GM12878 (cell line): Measurements from ENCODE around the gene RGMB. TPM values are rescaled to one million over a fixed set of nuclear protein-coding genes. Genes with fewer than 3 reads are reported as not detected.

Experiments used
- ASH2L ChIP-seq: fragments of 300-600, 200-600 bp; sonication (generic); IDR thresholded peaks from 2 replicates; pipeline ENCODE4 v1.6.1; 2017; ENCODE audit warnings: low read depth, mild to moderate bottlenecking, borderline replicate concordance
- ATF7 ChIP-seq: fragments of 450-650 bp; IDR thresholded peaks from 2 replicates; pipeline ENCODE4 v1.6.1; 2016; ENCODE audit warnings: low read depth, mild to moderate bottlenecking
- BACH1 ChIP-seq: fragments of 450-650 bp; IDR thresholded peaks from 2 replicates; pipeline ENCODE4 v1.6.1; 2017; ENCODE audit warnings: mild to moderate bottlenecking, borderline replicate concordance
- BCL11A ChIP-seq: IDR thresholded peaks from 2 replicates; pipeline ENCODE4 v1.6.1; 2011; ENCODE audit warnings: low read depth, low read length
- CHD1 ChIP-seq: IDR thresholded peaks from 2 replicates; pipeline ENCODE4 v1.6.1; 2012; ENCODE audit warnings: low read depth, low read length, improper control_type of control experiment
- CREB1 ChIP-seq: IDR thresholded peaks from 2 replicates; pipeline ENCODE4 v1.6.1; 2012; ENCODE audit warnings: low read depth, mild to moderate bottlenecking, inconsistent platforms
- CREM ChIP-seq: IDR thresholded peaks from 2 replicates; pipeline ENCODE4 v1.6.1; 2014; ENCODE audit warnings: antibody characterized with exemption, low read depth
- ETV6 ChIP-seq, 2 experiments: fragments of 450-650 bp in 1 of 2; IDR thresholded peaks in 1 of 2; conservative IDR thresholded peaks in 1 of 2; 2 replicates each; pipeline ENCODE4 v1.6.1; 2014; ENCODE audit warnings: antibody characterized with exemption in 1 of 2, borderline replicate concordance in 1 of 2, low read depth in 1 of 2, mild to moderate bottlenecking in 1 of 2, moderate library complexity in 1 of 2
- HDAC6 ChIP-seq: fragments of 200-600 bp; sonication (generic); IDR thresholded peaks from one replicate; pipeline ENCODE4 v1.8.0; 2017; ENCODE audit warnings: antibody characterized with exemption; ENCODE audit not compliant: unreplicated experiment
- IKZF1 ChIP-seq: fragments of 450-650 bp; conservative IDR thresholded peaks from 2 replicates; pipeline ENCODE4 v1.6.1; 2017; ENCODE audit warnings: antibody characterized with exemption, mild to moderate bottlenecking
- JUNB ChIP-seq: IDR thresholded peaks from 2 replicates; pipeline ENCODE4 v1.6.1; 2016; ENCODE audit warnings: antibody characterized with exemption, mild to moderate bottlenecking
- KDM1A ChIP-seq: fragments of 200-600 bp; sonication (generic); IDR thresholded peaks from 2 replicates; pipeline ENCODE4 v1.6.1; 2016; ENCODE audit warnings: borderline replicate concordance
- MTA3 ChIP-seq: IDR thresholded peaks from 2 replicates; pipeline ENCODE4 v1.6.1; 2012; ENCODE audit warnings: low read length, inconsistent platforms, borderline replicate concordance
- NFIC ChIP-seq: IDR thresholded peaks from 2 replicates; pipeline ENCODE4 v1.6.1; 2012; ENCODE audit warnings: low read depth, mild to moderate bottlenecking, inconsistent platforms, low read length, moderate library complexity
- PML ChIP-seq: IDR thresholded peaks from 2 replicates; pipeline ENCODE4 v1.6.1; 2012; ENCODE audit warnings: low read length, inconsistent platforms
- RUNX3 ChIP-seq: IDR thresholded peaks from 2 replicates; pipeline ENCODE4 v1.6.1; 2012; ENCODE audit warnings: low read length, inconsistent platforms
- SMAD1 ChIP-seq: fragments of 450-650 bp; IDR thresholded peaks from 2 replicates; pipeline ENCODE4 v1.6.1; 2018; ENCODE audit warnings: mild to moderate bottlenecking, low read depth; ENCODE audit not compliant: partially characterized antibody
- STAT1 ChIP-seq: fragments of 450-650 bp; conservative IDR thresholded peaks from 2 replicates; pipeline ENCODE4 v1.6.1; 2014; ENCODE audit warnings: antibody characterized with exemption, mild to moderate bottlenecking
- TCF7 ChIP-seq: IDR thresholded peaks from 2 replicates; pipeline ENCODE4 v1.6.1; 2014; ENCODE audit warnings: antibody characterized with exemption, borderline replicate concordance
- ZNF622 ChIP-seq: fragments of 450-650 bp; IDR thresholded peaks from 2 replicates; pipeline ENCODE4 v1.6.1; 2017; ENCODE audit warnings: mild to moderate bottlenecking, inconsistent platforms
- ZZZ3 ChIP-seq: IDR thresholded peaks from 2 replicates; pipeline ENCODE4 v1.6.1; 2011; ENCODE audit warnings: low read depth; ENCODE audit not compliant: control insufficient read depth, insufficient read length
- polyA plus RNA-seq, 11 experiments: library from polyadenylated mRNA; depleted of rRNA in 4 of 11; unstranded in 6 of 11; stranded (reverse) in 5 of 11; fragments of >200 nt; fragmentation: Nextera tagmentation in 4 of 11; fragmentation: Illumina TruSeq in 1 of 11; extraction: Ambion mirVana in 4 of 11; extraction: Trizol in 1 of 11; gene quantifications; 1 replicate in 1 of 11; 2 replicates in 10 of 11; pipeline versions ENCODE4 v1.2.1 to v1.2.3, GENCODE V29; 2011 to 2016; ENCODE audit warnings: inconsistent platforms in 2 of 11, missing spikeins in 2 of 11, low read depth in 1 of 11
- total RNA-seq, 4 experiments: library from RNA; depleted of rRNA in 3 of 4; stranded (reverse); fragments of >200 nt in 3 of 4; fragmentation: Illumina TruSeq in 1 of 4; extraction: Trizol in 1 of 4; gene quantifications; 2 replicates each; pipeline versions ENCODE4 v1.2.1 to v1.2.3, GENCODE V29; 2013 to 2021
- TF ChIP-seq, protein P1 (sequence below): IDR thresholded peaks from 2 replicates; pipeline ENCODE4 v1.6.1; 2011; ENCODE audit warnings: borderline replicate concordance, low read depth, mild to moderate bottlenecking, moderate library complexity, low read length; ENCODE audit not compliant: insufficient read depth, poor library complexity, severe bottlenecking
- TF ChIP-seq, protein P2 (sequence below): fragments of 450-650 bp; IDR thresholded peaks from 2 replicates; pipeline ENCODE4 v1.6.1; 2017; ENCODE audit warnings: mild to moderate bottlenecking, moderate library complexity
- TF ChIP-seq, protein P3 (sequence below): fragments of 450-650 bp; IDR thresholded peaks from 2 replicates; pipeline ENCODE4 v1.6.1; 2017; ENCODE audit warnings: low read depth, mild to moderate bottlenecking, moderate library complexity
- TF ChIP-seq, protein P4 (sequence below): IDR thresholded peaks from 2 replicates; pipeline ENCODE4 v1.6.1; 2011; ENCODE audit warnings: low read depth, mild to moderate bottlenecking, low read length, moderate library complexity, borderline replicate concordance; ENCODE audit errors: extremely low read depth

RGMB gene
- total and polyA plus RNA-seq, 10 of the 15 experiments (the other 5 are each of a cell fraction or from before 2014, with no cell fraction given), result 1.3 to 15.3 (median 7.4) TPM

DNA sequence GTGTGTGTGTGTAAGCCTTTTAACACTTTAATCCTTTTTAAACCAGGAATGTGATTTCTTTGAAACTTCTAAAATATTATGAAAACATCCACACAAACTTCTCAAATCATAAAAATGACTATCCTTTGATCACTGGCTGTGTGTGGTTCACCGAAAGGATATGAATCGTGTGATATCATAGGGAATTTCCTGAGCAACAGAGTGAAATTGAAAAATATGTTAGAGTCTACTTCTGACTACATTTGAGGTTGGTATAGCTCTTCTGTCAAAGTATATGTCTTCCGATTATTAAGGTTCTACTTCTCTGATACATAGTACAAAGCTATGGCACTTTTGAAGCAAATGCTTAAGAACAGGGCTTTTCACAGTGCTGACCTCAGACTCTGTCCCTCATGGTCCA, 40.3 kb downstream of the RGMB start (continued):
- TF ChIP-seq, protein P1, sequence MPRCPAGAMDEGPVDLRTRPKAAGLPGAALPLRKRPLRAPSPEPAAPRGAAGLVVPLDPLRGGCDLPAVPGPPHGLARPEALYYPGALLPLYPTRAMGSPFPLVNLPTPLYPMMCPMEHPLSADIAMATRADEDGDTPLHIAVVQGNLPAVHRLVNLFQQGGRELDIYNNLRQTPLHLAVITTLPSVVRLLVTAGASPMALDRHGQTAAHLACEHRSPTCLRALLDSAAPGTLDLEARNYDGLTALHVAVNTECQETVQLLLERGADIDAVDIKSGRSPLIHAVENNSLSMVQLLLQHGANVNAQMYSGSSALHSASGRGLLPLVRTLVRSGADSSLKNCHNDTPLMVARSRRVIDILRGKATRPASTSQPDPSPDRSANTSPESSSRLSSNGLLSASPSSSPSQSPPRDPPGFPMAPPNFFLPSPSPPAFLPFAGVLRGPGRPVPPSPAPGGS, result no peak
- TF ChIP-seq HDAC6, result no peak
- peak; percentile 66; the same call in 1 of the 2 replicates for TF ChIP-seq TCF7
- TF ChIP-seq, protein P2, sequence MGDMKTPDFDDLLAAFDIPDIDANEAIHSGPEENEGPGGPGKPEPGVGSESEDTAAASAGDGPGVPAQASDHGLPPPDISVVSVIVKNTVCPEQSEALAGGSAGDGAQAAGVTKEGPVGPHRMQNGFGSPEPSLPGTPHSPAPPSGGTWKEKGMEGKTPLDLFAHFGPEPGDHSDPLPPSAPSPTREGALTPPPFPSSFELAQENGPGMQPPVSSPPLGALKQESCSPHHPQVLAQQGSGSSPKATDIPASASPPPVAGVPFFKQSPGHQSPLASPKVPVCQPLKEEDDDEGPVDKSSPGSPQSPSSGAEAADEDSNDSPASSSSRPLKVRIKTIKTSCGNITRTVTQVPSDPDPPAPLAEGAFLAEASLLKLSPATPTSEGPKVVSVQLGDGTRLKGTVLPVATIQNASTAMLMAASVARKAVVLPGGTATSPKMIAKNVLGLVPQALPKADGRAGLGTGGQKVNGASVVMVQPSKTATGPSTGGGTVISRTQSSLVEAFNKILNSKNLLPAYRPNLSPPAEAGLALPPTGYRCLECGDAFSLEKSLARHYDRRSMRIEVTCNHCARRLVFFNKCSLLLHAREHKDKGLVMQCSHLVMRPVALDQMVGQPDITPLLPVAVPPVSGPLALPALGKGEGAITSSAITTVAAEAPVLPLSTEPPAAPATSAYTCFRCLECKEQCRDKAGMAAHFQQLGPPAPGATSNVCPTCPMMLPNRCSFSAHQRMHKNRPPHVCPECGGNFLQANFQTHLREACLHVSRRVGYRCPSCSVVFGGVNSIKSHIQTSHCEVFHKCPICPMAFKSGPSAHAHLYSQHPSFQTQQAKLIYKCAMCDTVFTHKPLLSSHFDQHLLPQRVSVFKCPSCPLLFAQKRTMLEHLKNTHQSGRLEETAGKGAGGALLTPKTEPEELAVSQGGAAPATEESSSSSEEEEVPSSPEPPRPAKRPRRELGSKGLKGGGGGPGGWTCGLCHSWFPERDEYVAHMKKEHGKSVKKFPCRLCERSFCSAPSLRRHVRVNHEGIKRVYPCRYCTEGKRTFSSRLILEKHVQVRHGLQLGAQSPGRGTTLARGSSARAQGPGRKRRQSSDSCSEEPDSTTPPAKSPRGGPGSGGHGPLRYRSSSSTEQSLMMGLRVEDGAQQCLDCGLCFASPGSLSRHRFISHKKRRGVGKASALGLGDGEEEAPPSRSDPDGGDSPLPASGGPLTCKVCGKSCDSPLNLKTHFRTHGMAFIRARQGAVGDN, result no peak
- TF ChIP-seq ASH2L, result no peak
- peak; percentile 83; the same call in 1 of the 2 replicates for TF ChIP-seq NFIC
- no peak for TF ChIP-seq ZNF622
- TF ChIP-seq MTA3, result 0 out of 2 replicates have a peak, but pooled peaks have one; percentile 58
- peak; percentile 77 for TF ChIP-seq JUNB
- TF ChIP-seq ETV6 (conservative IDR thresholded peaks at IDR 0.05 in 1 of 2, IDR thresholded peaks at IDR 0.05 in 1 of 2; ENCODE audit: borderline replicate concordance in 1 of 2, low read depth in 1 of 2), result no peak
- TF ChIP-seq RUNX3, result peak; percentile 88
- TF ChIP-seq, protein P3, sequence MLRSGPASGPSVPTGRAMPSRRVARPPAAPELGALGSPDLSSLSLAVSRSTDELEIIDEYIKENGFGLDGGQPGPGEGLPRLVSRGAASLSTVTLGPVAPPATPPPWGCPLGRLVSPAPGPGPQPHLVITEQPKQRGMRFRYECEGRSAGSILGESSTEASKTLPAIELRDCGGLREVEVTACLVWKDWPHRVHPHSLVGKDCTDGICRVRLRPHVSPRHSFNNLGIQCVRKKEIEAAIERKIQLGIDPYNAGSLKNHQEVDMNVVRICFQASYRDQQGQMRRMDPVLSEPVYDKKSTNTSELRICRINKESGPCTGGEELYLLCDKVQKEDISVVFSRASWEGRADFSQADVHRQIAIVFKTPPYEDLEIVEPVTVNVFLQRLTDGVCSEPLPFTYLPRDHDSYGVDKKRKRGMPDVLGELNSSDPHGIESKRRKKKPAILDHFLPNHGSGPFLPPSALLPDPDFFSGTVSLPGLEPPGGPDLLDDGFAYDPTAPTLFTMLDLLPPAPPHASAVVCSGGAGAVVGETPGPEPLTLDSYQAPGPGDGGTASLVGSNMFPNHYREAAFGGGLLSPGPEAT, result 0 out of 2 replicates have a peak, but pooled peaks have one; percentile 42
- no peak for TF ChIP-seq PML
- peak; percentile 65; the same call in 1 of the 2 replicates for TF ChIP-seq CREM
- TF ChIP-seq, protein P4, sequence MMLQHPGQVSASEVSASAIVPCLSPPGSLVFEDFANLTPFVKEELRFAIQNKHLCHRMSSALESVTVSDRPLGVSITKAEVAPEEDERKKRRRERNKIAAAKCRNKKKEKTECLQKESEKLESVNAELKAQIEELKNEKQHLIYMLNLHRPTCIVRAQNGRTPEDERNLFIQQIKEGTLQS, result no peak
- no peak for TF ChIP-seq STAT1
- TF ChIP-seq ATF7, result peak; percentile 53; the same call in 1 of the 2 replicates
- TF ChIP-seq ZZZ3, result no peak
- peak; percentile 34; the same call in 1 of the 2 replicates for TF ChIP-seq CREB1
- 0 out of 2 replicates have a peak, but pooled peaks have one; percentile 19 for TF ChIP-seq IKZF1
- no peak for TF ChIP-seq KDM1A
- TF ChIP-seq BCL11A, result peak; percentile 45; the same call in 1 of the 2 replicates
- TF ChIP-seq SMAD1, result no peak
- no peak for TF ChIP-seq BACH1
- TF ChIP-seq CHD1, result no peak
